HepG2 (cell line): ENCODE data around the gene HMHB1. TPM values are rescaled to one million over a fixed set of nuclear protein-coding genes. Genes with fewer than 3 reads are reported as not detected.

Experiments
- AHR ChIP-seq: IDR thresholded peaks from 2 replicates; pipeline ENCODE4 v1.6.1; 2018; ENCODE audit warnings: missing genetic modification reagents, missing compliant biosample characterization
- BCLAF1 ChIP-seq: fragments of 450-650 bp; IDR thresholded peaks from 2 replicates; pipeline ENCODE4 v1.6.1; 2017; ENCODE audit warnings: mild to moderate bottlenecking
- FOXP4 ChIP-seq: sonication (generic); formaldehyde crosslinking; IDR thresholded peaks from 2 replicates; pipeline ENCODE4 v1.4.0; 2020; ENCODE audit warnings: missing genetic modification reagents
- MAFG ChIP-seq: sonication (generic); formaldehyde crosslinking; IDR thresholded peaks from 2 replicates; pipeline ENCODE4 v1.5.1; 2020; ENCODE audit warnings: mild to moderate bottlenecking, missing genetic modification reagents
- POLR2AphosphoS2 ChIP-seq: IDR thresholded peaks from 2 replicates; pipeline ENCODE4 v1.6.1; 2011; ENCODE audit warnings: low read depth, low read length, improper control_type of control experiment
- POLR2AphosphoS5 ChIP-seq: IDR thresholded peaks from 2 replicates; pipeline ENCODE4 v1.6.1; 2012; ENCODE audit warnings: low read depth, low read length
- RXRB ChIP-seq: IDR thresholded peaks from 2 replicates; pipeline ENCODE4 v1.6.1; 2016; ENCODE audit warnings: borderline replicate concordance, missing genetic modification reagents, missing compliant biosample characterization
- THAP11 ChIP-seq: IDR thresholded peaks from 2 replicates; pipeline ENCODE4 v1.6.1; 2016; ENCODE audit warnings: missing biosample characterization, missing genetic modification reagents
- ZNF407 ChIP-seq: sonication (generic); formaldehyde crosslinking; IDR thresholded peaks from one replicate; pipeline ENCODE4 v1.5.1; 2020; ENCODE audit warnings: mild to moderate bottlenecking, missing genetic modification reagents; ENCODE audit errors: not compliant biosample characterization
- ZNF598 ChIP-seq: sonication (generic); formaldehyde crosslinking; IDR thresholded peaks from 2 replicates; pipeline ENCODE4 v1.5.1; 2020; ENCODE audit warnings: mild to moderate bottlenecking, missing genetic modification reagents, borderline replicate concordance
- ZNF773 ChIP-seq: sonication (generic); formaldehyde crosslinking; IDR thresholded peaks from 2 replicates; pipeline ENCODE4 v1.4.0; 2020; ENCODE audit warnings: missing genetic modification reagents, borderline replicate concordance
- polyA plus RNA-seq, 8 experiments: library from polyadenylated mRNA; depleted of rRNA in 3 of 8; stranded (reverse) in 7 of 8; unstranded in 1 of 8; fragments of >200 nt; fragmentation: Illumina TruSeq in 4 of 8; extraction: Trizol in 4 of 8; gene quantifications; 2 replicates each; pipeline versions ENCODE4 v1.2.1 to v1.2.3, GENCODE V29; 2011 to 2016; ENCODE audit warnings: low read depth in 4 of 8, missing spikeins in 1 of 8, mixed read lengths in 1 of 8; ENCODE audit not compliant: insufficient read depth in 1 of 8
- total RNA-seq, 5 experiments: library from RNA; depleted of rRNA; stranded (reverse); fragments of >200 nt; fragmentation: Illumina TruSeq; extraction: Trizol; gene quantifications; 2 replicates each; pipeline ENCODE4 v1.2.3, GENCODE V29; 2016; ENCODE audit warnings: low read depth in 1 of 5
- TF ChIP-seq, protein P1 (sequence below): sonication (generic); formaldehyde crosslinking; IDR thresholded peaks from 2 replicates; pipeline ENCODE4 v1.4.0; 2020; ENCODE audit warnings: missing genetic modification reagents, borderline replicate concordance

HMHB1 gene
- total and polyA plus RNA-seq, 2 of the 13 experiments (the other 11 are each of a cell fraction or from before 2014, with no cell fraction given) = not detected

DNA sequence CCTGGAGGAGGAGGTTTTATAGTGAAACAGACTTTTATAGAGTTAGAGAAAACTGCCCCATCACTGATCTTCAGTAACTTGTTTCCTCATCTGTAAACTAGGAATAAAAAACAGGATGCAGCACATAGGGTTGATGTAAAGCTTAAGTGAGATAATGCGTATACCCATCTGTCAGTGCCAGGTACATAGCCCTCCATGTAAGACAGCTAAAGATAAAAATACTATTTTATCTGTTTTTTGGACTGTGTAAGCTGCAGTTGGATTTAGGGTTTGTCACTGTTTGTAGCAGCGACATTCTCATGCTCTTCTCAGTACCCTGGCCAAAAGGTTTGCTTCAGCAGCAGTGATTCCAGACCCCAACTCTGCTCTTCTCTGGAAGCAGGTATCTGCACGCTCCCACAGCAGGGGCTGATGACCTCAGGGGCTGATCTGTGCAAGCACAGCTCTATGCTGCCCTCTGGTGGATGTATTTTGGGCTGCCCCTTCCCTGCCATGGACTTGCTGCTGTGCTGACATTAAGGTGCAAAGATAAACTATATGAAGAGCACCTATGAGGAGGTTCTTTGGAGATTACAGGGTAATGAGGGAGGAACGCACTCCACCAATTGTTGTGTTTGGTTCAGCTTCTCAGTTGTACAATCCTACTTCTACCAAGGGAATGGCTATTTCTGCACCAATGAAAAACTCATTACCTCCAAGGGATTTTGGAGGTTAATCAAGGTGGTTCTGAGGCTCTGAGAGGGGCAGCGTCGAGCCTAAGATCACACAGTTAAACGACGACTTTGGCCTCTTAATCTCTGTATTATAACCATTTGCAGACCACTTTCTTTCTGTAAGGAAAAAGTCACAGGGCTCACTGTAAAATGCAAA, 13.1 kb downstream of the HMHB1 start (continued):
- TF ChIP-seq FOXP4 (CRISPR knock-in tag) = no peak
- TF ChIP-seq AHR (CRISPR knock-in tag) = no peak
- TF ChIP-seq ZNF598 = no peak
- TF ChIP-seq BCLAF1 = no peak
- no peak for TF ChIP-seq ZNF773 (CRISPR knock-in tag)
- TF ChIP-seq POLR2AphosphoS2 = no peak
- TF ChIP-seq, protein P1, sequence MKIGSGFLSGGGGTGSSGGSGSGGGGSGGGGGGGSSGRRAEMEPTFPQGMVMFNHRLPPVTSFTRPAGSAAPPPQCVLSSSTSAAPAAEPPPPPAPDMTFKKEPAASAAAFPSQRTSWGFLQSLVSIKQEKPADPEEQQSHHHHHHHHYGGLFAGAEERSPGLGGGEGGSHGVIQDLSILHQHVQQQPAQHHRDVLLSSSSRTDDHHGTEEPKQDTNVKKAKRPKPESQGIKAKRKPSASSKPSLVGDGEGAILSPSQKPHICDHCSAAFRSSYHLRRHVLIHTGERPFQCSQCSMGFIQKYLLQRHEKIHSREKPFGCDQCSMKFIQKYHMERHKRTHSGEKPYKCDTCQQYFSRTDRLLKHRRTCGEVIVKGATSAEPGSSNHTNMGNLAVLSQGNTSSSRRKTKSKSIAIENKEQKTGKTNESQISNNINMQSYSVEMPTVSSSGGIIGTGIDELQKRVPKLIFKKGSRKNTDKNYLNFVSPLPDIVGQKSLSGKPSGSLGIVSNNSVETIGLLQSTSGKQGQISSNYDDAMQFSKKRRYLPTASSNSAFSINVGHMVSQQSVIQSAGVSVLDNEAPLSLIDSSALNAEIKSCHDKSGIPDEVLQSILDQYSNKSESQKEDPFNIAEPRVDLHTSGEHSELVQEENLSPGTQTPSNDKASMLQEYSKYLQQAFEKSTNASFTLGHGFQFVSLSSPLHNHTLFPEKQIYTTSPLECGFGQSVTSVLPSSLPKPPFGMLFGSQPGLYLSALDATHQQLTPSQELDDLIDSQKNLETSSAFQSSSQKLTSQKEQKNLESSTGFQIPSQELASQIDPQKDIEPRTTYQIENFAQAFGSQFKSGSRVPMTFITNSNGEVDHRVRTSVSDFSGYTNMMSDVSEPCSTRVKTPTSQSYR (CRISPR knock-in tag) = no peak
- TF ChIP-seq MAFG = no peak
- TF ChIP-seq THAP11 = 0 out of 2 replicates have a peak, but pooled peaks have one; percentile 27
- no peak for TF ChIP-seq ZNF407 (CRISPR knock-in tag)
- TF ChIP-seq RXRB (CRISPR knock-in tag) = peak; percentile 85
- no peak for TF ChIP-seq POLR2AphosphoS5
